Fibroblast of pulmonary artery (primary cell): ENCODE results near the gene RHBDL3.

Experiments used
- DNase-seq: peaks from one replicate; pipeline ENCODE4 v3.0.0-alpha.2; 2010; ENCODE audit warnings: low read depth
- H3K4me3 ChIP-seq: replicated peaks from 2 replicates; pipeline ENCODE4 v1.5.1; 2011; ENCODE audit warnings: low read depth, mild to moderate bottlenecking, control low read depth, low read length, moderate library complexity
- TF ChIP-seq, protein P1 (sequence below): IDR thresholded peaks from 2 replicates; pipeline ENCODE4 v1.5.1; 2011; ENCODE audit warnings: mild to moderate bottlenecking, control low read depth, low read length, inconsistent platforms; ENCODE audit errors: missing control alignments

The RHBDL3 gene

DNA sequence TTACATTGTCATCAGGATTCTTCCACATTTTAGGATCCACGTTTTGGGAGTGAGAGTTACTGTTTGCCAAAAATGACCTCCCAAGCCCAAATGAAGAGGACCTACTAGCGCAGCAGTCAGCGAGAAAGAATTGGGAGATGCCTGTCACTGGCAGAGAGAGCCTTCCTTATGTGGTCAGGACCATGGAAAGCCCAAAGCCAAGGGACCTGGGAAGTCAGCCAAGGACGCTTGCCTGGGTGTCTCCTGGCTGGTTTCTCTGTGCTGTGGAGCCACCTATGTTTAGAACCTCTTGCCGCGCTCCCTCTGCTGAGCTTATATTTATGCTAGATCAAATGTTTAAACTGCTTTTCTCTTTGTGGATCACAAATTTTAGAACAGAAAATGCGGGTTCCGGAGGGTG lies 24.9 kb upstream of the RHBDL3 start:
- H3K4me3 ChIP-seq, result no peak overlapping the region
- peak; percentile 29 for DNase-seq
- TF ChIP-seq, protein P1, sequence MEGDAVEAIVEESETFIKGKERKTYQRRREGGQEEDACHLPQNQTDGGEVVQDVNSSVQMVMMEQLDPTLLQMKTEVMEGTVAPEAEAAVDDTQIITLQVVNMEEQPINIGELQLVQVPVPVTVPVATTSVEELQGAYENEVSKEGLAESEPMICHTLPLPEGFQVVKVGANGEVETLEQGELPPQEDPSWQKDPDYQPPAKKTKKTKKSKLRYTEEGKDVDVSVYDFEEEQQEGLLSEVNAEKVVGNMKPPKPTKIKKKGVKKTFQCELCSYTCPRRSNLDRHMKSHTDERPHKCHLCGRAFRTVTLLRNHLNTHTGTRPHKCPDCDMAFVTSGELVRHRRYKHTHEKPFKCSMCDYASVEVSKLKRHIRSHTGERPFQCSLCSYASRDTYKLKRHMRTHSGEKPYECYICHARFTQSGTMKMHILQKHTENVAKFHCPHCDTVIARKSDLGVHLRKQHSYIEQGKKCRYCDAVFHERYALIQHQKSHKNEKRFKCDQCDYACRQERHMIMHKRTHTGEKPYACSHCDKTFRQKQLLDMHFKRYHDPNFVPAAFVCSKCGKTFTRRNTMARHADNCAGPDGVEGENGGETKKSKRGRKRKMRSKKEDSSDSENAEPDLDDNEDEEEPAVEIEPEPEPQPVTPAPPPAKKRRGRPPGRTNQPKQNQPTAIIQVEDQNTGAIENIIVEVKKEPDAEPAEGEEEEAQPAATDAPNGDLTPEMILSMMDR, result no peak

DNA sequence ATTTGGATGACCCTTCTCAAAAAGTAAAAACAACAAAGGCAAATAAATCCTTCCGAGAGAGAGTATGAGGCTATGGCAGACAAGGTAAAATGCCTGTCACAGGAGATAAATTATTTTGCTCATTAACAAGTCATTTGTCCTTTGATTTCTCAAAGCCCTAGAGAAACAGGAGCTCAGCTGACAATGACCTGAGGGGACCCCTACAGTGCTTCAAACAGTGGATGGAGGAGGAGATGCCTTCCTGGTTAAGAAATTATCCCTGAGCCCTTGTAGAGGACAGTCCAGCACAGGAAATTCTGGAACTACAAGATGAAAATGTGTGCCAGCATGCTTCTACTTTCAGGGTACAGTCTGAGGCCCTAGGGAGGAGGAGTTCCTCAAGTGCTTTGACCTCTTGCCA lies 24.0 kb upstream of the RHBDL3 start:
- DNase-seq, result no peak
- TF ChIP-seq, protein P1, result no peak
- no peak overlapping the region for H3K4me3 ChIP-seq

DNA sequence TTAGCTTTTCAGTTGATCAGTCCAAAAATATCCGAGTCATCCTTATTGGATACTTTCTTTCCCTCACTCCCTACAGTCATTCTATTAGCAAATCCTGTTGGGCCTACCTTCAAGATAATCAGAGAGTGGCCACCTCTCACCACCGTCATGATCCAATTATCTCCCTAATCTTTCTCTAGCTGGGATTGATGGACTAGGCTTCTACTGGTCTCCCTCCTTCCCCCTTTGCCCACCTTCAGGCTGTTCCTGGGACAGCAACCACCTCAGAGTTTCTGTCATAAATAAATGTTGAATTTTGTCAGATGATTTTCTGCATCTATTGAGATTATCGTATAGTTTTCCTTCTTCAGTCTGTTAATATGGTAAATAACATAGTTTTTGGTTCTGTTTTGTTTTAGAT lies 16.2 kb upstream of the RHBDL3 start:
- no peak for DNase-seq
- TF ChIP-seq, protein P1, result no peak
- H3K4me3 ChIP-seq, result no peak overlapping the region

DNA sequence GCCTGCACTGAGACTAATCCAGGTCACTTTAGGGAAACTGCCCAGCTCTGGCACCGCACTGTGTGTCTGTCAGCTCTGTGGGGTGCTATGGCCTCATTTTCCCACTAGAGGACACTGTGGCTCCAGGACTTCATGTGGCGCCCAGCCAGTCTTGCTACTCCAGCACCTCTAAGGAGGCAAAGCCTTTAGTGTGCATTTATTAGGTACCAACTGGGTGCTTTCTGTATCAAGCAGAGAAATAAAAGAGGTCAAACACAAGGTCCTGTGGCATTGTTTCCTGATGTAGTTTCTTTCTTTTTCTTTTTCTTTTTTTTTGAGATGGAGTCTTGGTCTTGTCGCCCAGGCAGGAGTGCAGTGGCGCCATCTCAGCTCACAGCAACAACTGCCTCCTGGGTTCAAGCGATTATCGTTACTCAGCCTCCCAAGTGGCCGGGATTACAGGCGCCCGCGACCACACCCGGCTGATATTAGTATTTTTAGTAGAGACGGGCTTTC lies 12.5 kb upstream of the RHBDL3 start:
- DNase-seq, result peak; percentile 80
- H3K4me3 ChIP-seq, result no peak overlapping the region
- TF ChIP-seq, protein P1, result peak; percentile 100

DNA sequence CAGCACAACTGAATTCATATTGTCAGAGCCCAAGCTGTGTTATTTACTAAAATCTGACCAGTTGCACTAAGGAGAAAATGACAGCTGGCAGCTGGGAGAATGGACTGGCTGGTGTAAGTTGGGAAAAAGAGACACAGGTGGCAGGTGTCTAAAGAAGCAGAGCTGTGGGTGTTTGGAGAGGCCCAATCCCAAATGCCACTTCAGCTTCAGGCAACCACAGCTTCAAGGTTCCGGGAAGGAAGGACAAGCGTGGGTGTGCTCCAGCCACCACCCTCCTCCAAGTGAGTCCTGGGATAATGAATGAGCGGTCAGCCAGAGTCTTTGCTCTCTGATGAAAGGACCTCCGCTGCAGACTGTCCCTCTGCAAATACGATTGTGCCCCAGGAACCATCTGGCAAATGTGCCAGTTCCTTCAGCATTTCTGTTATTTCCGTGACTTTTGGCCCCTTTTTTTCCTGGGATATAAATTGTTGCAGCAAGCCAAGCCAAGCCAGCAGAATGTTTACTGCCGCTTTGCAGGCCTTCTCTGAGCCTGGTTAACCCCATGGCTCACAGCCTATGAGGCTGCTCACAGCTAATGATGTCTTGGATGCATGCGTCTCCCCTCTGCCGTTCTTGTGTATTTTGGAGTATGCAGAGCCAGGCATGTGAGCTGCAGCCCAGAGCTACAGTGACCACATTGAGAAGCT lies 9.5 kb upstream of the RHBDL3 start:
- no peak for DNase-seq
- TF ChIP-seq, protein P1, result no peak
- no peak overlapping the region for H3K4me3 ChIP-seq

DNA sequence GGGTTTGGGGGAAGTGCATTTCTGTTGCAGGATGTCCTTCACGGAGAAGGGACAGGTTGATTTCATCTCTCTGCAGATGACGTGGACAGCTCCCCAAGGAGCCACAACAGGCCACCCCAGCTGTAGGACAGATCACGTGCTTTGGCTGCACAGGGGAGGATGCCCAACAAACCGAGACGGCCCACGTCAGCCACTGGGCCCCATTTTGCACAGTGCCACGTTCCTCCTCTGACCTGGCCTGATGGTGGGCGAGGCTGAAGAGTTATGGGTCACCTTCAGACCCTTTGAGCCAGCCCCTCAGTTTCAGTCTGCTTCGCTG lies 9.0 kb upstream of the RHBDL3 start:
- TF ChIP-seq, protein P1, result no peak
- DNase-seq, result no peak

DNA sequence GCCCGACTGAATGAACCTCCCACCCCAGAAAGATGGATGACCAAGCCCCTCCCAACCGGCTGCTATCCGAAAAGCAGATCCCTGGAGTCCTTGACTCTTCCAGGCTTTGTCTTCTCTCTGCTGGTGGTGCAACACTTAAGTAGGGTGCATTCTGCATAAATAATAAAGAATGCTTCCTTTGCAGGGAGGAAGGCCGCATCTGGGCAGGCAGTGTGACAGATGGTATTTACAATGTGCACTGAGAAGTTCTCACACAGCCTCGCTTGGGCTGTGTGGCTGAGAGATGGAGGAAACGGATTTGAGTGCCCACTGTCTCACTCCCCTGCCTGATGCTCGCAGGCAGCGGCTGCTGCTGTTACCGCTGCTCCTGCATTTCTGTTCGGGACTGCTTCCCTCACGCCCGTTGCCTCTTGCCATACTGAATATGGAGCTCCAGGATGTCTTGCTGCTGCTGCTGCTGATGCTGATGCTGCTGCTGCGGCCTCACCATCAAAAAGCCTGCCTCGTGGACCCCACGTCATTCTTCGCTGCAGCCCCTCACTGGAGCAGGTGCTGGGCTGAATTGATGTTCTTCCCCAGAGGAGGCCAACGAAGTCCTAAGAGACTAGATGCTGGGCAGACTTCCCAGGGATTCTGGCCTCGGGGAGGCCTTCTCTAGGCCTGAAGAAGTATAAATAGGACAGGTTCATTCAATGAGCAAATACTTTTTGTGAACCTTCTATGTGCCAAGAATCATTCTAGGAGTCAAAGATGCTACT lies 7.1 kb upstream of the RHBDL3 start:
- TF ChIP-seq, protein P1, result no peak
- DNase-seq, result no peak
- H3K4me3 ChIP-seq, result no peak overlapping the region

More for the DNA sequence above, 9.0 kb upstream of the RHBDL3 start:
- H3K4me3 ChIP-seq, result no peak overlapping the region
